ENCODE results near the gene KLHDC4.
"Not testable (repeated sequence)": the region's sequence is repeated elsewhere in the genome, so short reads cannot be mapped to it uniquely, and the experiment has no call there.

KLHDC4 gene

DNA sequence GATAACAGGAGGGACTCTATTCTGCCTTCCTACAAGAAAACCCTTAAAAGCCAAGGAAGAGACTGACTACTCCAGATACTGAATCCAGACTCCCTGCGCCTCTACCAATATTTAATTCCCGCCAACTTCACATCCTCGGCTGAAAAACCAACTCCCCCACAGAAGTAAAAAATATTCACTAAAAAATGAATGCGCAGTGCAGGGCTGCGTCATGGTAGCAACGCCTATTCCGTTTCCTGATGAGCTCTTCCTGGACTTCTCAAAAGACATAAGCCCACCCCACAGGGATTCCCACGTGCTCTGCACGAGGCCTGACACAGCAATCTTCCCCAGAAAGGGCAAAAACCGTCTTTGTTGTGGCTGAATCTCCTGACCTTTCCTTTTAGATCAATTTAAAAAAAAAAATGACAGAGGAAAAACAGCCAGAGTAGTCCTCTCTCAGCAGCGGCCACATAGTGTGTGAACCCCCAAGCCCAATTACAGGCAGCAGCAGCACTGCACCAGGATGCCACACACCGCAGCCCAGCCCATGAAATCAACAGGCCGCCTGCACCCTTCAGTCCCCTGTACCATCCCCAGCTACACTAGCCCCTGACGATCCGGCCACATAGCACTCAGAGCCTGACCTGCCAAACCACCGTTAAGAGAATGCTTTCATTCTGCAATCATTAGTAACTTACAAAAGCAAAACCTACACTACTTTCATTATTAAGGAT lies 23.9 kb downstream of the KLHDC4 start:
- DNase-seq, result no peak

DNA sequence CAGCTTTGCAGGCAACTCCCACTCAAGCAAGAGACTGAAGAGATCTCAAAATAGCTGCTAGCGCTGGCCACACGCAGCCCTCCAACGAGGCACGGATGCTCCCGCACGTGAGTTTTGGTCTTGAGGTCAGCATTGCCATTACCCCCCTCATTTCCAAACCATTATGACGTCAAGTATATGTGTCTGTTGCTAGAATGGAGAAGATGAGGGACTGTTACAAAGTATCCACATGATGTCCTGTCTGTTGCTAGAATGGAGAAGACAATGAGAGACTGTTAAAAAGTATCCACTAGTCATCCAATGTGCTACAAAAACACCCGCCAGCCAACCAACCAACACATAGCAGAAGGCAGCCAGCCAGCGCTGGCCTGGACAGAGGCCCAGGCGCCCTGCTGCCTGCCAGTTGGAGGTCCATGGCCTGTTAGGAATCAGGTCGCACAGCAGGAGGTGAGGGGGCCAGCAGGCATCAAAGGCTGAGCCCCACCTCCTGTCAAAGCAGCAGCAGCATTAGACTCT lies 24.8 kb downstream of the KLHDC4 start:
- no peak for DNase-seq

DNA sequence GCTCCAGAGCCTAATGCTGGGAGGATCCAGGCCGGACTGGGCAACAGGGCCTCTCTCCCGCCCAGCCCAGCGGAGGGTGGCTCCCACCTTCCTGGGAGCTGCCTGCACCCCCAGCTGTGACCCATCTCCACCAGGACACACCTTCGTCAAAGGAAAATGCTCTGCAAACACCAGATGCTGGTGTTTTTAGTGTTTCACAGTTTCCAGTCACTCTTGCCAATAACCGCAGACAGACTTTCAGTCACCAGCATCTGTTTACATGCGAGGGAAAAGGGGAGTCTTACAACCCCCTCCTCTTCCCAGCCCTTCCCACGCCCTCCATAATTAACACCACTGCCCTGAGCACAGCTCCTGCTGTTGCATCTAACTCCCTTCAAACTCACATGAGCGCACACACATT lies 25.3 kb downstream of the KLHDC4 start:
- DNase-seq, result no peak

DNA sequence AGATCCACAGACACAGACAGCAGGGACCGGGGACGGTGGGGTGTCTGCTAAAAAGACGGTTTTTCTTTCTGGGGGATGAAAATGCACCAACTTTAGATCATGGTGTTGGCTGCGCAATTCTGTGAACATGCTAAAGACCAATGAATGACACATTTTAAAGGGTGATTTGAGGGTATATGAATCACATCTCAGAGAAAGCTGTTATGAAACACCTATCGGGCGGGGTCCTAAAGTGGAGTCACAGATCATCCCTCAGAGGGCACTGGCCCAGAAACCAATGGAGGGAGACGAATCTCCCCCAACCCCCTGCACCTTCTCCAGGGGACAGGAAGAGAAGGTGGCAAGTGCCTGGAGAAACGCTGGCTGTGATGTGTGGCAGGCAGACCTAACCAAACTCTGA lies 26.0 kb downstream of the KLHDC4 start:
- DNase-seq, result no peak

DNA sequence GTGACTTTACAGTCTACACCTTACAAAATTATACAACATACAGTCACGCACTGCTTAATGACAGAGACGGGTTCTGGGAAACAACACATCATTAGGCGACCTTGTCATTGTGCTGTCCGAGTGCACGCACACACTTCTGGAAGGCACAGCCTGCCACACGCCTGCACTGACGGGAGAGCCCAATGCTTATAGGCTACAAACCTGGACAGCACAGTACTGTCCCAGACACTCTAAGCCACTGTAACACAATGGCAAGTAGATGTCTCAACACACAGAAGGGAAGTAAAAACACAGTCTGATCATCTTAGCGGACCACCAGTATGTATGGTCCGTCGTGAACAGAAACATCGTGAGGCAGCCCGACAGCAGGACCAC lies 29.8 kb downstream of the KLHDC4 start:
- DNase-seq, result no peak

DNA sequence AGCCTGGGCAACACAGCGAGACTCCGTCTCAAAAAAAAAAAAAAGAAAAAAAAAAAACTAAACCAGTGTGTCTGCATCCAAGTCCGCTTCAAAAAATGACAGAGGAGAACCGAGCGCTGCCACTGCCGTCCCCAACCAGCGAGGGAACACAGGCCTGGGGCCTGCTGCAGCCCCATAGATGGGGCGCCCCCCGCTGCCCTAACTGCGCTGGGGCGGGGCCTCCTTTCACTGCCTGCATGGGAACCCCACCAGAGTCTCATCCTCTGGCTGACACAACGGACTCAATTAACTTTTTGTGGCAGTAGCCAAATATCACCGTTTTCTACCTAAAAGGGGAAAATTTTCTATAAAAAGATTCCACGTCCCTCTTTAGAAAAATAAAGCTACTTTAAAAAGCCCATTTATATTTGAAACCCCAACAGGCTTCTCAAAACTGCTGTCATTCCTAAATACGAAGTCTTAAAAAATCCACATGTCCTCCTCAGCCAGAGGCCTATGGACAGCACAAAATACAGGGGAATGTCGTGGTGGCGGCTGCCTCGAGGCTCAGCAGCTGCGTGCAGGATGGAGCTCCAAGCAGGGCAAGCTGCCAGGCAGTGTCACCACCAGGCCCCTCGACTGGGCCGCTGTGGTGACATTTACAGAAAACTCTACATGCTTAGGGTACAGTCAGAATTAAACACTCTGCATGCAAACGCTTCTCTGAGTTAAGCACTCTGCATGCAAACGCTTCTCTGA lies 30.3 kb downstream of the KLHDC4 start:
- DNase-seq, result no peak

DNA sequence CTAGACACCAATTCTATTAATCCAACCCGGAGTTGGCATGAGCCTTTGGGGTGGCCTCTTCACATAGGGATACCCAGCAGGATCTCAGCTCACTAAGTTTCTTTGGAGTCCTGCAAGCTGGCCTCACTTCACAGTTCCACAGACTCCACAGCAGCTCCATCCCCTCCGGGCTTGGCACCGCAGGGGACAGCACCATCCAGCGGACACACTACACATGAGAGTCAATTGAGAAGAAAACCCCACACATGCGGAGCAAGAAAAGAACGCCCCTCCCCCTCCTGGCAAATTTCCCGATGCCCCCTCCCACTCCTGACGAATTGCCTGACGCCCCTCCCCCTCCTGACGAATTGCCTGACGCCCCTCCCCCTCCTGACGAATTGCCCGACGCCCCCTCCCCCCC lies 31.1 kb downstream of the KLHDC4 start:
- DNase-seq, result no peak

DNA sequence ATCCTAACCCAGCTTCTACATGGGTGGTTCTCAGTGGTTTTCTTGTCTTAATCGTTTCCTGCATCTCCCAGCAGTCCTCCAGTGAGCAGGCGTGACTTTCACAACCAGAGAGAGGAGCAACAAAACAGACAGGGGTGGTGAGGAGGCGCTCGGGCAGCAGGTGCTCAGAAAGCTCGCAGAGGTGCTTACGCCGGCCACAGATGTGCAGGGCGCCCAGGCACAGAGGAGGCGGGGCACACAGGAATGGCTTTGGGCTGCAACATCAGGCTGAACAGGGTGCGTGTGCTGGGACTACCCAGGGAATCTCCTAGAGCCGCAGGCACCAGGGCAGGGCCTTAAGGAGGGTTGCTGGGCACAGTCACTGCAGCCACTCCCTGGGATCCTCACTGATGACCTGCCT lies 32.6 kb downstream of the KLHDC4 start:
- no peak for DNase-seq

DNA sequence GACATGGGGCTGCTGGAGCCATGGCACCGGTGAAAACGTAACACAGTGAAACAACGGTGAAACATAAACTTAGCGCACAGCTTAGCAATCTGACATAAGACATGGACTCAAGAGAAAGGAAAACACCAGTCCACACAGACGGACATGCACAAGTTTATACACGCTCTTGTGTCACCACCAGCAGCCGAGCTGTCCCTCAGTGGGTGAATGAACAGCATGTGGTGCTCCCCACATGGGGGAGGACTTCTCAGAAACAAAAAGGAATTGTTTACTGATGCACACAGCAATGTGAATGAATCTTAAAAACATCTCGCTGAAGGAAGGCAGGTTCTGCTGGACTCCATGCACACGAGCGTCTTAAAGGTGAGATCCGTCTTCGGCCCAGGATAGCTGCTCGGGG lies 34.2 kb downstream of the KLHDC4 start:
- no peak for DNase-seq

DNA sequence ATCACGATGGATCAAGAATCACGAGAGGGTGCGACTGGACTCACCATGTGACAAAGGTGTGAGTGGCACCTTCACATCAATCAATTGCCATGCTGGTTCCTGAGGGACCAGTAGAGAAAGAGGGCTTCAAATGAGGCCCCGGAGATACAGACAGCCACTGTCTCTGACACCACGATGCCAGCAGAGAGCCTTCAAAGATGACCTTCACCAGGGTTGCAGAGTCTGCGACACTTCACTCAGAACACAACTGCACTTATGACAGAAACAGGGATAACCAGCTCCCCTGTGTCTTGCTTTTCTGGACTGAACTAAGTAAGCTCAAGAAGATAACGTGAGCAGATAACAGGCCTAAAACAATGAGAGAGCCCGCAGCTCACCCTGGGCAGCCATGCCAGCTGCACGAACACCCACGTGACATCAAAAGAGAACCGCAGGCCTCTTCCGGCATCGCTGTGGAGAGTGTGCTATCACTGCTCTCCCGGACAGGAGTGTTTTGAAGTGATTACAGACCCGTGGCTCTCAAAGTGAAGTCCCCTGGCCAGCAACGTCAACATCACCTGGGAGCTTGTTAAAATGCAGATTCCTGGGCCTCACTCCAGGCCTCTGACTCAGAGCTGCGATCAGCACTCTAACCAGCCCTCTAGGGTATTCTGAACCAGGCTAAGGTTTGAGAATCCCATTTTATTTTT lies 36.4 kb downstream of the KLHDC4 start:
- DNase-seq, result no peak

DNA sequence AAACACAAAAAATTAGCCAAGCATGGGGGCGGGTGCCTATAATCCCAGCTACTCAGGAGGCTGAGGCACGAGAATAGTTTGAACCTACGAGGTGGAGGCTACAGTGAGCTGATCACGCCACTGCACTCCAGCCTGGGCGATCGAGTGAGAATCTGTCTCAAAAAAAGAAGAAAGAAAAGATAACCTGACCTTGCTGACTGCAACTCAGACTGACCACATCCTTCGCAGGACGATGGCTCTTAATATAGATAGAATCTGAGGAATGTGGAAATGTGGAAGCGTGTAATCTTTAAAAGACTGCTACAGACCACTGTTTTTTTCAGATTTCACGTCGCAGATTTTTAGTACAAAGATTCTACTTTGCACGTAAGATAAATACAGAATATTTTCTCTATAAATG lies 37.8 kb downstream of the KLHDC4 start:
- no peak for DNase-seq

DNA sequence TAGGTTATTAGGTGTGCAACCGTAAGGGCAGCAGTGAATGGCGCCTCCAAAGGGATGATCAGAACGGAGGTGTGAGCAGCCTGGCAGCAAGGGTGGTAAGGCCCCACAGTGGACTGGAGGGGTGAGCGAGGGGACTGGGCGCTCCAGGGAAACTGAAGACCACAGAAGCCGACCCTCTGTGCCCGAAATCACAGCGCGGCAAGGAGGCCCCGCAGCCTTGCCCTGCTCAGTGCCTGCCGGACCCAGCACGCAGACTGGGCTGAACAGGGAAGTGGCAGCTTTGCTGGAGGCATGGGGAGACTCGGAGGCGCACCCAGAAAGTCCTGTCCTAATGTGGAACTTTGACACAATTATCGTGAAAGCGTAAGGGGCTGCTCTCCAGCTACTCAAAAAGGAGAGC lies 38.4 kb downstream of the KLHDC4 start:
- no peak for DNase-seq

DNA sequence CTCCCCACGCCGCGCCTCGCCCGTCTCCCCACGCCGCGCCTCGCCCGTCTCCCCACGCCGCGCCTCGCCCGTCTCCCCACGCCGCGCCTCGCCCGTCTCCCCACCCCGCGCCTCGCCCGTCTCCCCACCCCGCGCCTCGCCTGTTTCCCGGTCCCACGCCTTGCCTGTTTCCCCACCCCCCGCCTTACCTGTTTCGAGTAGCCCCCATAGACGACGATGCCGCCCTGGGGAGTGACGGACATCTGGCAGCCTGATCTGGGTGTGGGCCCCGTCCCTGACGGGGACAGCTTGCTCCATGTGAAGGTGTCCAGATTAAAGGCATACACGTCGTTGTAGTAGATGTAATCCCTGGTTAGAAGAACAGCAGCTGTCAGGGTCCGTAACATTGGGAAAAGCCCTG lies 39.2 kb downstream of the KLHDC4 start:
- not testable (repeated sequence) for DNase-seq

DNA sequence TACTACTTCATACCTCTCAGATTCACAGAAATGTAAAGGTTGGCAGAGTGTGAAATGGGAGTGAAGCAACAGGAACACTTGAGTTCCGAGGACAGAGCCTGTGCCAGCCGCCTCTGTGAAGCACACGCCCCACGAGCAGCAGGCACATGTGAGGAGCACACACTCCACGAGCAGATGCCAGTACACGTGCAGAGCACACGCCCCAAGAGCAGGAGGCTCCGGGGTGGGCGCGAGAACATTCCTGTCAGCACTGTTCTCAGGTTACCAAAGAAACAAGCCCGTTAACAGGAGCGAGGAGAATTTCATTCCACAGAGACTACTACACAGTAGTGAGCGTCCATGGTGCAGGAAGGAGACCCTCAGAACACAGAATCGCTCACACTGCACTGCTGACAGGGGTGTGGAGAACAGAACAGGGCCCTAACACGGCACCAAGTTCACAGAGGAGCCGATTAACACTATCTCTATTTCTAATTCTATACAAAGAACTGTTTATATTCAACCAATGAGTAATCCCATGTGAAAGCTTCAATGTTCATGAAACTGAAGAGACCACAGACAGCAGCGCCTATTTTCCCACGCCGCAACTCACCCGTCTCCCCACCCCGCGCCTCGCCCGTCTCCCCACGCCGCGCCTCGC lies 40.1 kb downstream of the KLHDC4 start:
- DNase-seq, result no peak

DNA sequence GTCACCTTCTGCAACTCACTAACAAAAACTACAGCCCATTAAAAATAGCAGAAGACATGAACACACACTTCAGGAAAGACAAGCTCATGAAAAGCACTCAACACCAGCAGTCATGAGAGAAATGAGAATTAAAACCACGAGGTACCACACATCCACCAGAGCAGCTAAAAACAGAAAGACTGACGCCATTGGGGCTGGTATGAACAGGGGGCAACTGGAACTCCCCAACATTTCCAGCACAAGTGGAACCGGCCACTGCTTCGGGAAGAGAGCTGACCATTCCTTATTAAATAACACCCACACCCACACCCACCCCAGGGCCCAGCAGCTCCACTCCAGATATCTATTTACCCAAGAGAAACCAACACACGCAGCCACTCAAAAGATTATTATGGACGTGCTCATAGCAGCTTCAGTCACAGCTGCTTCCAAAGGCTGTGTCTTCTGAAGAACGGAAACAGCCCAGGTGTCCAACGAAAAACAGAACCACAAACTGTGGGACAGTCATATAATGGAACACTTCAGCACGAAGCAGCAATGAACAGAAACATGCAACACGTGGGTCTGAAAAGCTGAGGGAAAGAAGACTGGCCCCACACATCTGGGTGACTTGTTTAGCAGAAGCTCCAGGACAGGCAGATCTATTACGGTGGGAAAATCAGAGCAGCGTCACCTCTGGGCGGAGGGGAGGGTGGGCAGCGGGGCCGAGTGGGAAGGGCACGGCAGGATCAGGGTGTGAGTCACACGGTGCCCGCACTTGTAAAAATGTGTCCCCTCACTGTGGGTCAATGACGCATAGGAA lies 41.1 kb downstream of the KLHDC4 start:
- no peak for DNase-seq

DNA sequence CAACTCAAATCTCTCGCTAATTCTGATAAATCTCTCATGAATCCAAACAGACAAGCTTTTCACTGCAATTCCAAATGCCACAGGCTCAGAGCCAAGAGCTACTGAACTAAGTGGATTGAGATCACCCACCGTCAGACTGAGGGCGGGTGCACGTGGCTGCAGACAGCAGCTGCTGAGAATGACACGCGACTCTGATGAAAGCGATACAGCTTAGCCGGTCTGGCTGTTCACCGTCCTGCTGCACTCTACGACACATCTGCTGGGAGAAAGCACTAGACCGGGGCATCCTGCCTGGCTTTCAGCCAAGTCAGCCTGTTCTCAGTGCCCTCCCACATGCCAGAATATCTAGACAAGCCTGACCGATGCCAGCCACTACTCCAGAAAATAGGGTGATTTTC lies 42.6 kb downstream of the KLHDC4 start:
- no peak for DNase-seq

DNA sequence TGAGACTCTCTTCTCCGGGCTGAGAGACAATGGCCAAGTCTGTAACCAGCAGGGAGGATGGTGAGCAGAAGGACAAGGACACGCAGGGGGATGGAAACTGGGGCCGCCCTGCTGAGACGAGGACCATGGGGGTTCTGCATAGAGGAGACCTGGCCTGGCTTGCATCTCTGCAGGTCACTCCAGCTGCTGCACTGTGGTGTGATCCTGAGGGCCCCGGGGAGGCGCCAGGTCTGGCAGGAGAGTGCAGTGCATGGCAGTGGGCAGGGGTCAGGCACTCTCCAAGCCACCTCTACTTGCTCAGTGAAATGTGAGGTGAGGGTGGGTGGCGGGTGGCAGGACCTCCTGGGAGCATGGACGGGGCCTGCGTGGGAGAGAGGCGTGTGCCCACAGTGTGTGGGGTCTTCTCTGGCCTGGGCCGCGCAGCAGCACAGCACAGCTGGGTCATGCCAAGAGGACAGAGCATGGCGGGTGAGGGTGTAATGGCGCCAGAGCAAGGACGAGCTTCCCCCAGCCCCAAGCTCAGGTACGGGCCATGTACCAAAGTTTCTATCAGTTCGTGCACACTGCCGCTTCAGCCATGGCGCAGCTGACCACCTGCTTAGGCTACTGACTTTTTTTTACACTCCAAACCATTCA lies 43.1 kb downstream of the KLHDC4 start:
- no peak for DNase-seq

DNA sequence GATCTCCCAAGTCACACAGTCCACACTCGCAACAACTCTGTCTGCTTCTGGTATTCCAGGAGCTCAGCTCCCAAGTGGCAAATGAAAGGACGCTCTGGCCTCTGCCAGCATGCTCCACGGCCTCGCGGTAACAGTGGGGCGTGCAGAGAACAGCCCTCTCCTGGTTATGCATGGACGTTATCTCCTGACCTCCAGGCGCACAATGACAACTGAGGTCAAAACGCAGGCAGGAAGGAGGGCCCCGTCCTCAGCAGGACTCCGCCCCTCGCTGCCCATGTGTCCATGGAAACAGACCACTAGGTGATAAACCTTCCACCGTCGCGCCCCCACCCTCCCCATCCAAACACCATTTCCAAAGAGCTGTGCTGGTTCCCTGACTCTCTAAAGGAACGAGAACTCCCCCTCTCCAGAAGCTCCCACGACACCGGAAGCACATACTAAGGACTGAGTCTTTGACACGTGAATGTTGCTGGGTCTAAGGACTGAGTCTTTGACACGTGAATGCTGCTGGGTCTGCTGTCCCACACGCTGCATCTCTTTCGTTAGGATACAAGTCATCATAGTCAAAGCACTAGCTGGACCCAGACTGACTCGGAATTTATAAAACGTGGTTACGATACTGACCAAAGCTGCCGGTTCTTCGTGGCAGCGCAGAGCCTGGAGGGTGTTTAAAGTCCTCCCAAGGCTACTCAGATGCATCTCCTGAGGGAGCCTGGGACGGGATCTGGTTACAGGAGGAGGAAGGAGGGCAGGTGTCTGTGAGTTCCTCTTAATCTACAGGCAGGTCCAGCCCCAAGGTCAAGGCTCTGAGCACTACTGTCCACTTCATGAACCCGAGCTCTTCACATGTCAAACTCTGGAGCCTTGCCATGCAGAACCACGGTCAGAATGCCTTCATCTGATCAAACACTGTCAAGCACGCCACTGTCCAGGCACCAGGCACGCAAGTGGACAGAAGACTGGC lies 43.9 kb downstream of the KLHDC4 start:
- no peak for DNase-seq

DNA sequence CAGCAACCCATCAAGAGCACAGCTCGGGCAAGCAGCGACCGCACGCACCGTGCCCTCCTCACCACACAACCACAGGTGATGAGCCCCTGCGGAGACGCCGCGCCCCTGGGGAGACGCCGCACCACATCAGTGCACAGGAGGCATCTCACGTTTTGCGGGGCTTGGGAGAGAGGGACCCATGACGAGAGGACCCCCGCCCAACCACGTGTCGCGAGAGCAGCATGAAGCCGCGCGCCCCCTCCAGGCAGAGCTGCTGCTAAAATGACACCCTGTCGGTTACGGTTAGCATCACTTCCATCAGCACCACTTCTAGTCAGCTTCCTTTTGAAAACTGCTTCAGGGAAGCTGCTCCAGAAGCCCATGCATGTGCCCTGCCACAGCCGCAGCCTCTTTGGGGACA lies 45.3 kb downstream of the KLHDC4 start:
- DNase-seq, result no peak

DNA sequence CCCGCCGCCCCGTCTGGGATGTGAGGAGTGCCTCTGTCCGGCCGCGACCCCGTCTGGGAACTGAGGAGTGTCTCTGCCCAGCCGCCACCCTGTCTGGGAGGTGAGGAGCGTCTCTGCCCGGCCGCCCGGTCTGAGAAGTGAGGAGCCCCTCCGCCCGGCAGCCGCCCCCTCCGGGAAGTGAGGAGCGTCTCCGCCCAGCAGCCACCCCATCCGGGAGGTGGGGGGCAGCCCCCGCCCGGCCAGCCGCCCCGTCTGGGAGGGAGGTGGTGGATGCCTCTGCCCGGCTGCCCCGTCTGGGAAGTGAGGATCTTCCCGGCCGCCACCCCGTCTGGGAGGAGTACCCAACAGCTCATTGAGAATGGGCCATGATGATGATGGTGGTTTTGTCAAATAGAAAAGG lies 47.0 kb downstream of the KLHDC4 start:
- not testable (repeated sequence) for DNase-seq

DNA sequence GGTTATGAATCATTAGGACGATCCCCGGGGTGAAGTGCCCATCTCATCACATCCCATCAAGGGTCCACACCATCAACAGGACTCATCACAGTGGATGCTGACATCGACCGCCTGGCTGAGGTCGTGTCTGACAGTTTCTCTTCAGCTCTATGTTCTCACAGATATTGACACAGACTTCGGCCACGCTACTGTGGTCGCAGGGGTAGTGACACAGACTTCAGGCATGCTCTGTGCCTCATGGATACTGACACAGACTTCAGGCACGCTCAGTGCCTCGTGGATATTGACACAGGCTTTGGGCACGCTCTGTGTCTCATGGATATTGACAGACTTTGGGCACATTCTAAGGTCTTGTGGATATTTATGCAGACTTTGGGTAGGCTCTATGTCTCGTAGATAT lies 50.1 kb downstream of the KLHDC4 start:
- no peak for DNase-seq

All from AML-193 (cell line).